HepG2 (cell line): Measurements from ENCODE around the gene ABCB9. TPM values are rescaled to one million over a fixed set of nuclear protein-coding genes. Genes with fewer than 3 reads are reported as not detected.
A peak's percentile ranks its signal among the peaks of the same experiment; 100 is the strongest.

ENCODE experiments used
- SALL1 ChIP-seq: sonication (generic); formaldehyde crosslinking; IDR thresholded peaks from 2 replicates; pipeline ENCODE4 v1.8.0; 2022; ENCODE audit warnings: mild to moderate bottlenecking, missing genetic modification reagents
- polyA plus RNA-seq, 8 experiments: library from polyadenylated mRNA; depleted of rRNA in 3 of 8; stranded (reverse) in 7 of 8; unstranded in 1 of 8; fragments of >200 nt; fragmentation: Illumina TruSeq in 4 of 8; extraction: Trizol in 4 of 8; gene quantifications; 2 replicates each; pipeline versions ENCODE4 v1.2.1 to v1.2.3, GENCODE V29; 2011 to 2016; ENCODE audit warnings: low read depth in 4 of 8, missing spikeins in 1 of 8, mixed read lengths in 1 of 8; ENCODE audit not compliant: insufficient read depth in 1 of 8
- total RNA-seq, 5 experiments: library from RNA; depleted of rRNA; stranded (reverse); fragments of >200 nt; fragmentation: Illumina TruSeq; extraction: Trizol; gene quantifications; 2 replicates each; pipeline ENCODE4 v1.2.3, GENCODE V29; 2016; ENCODE audit warnings: low read depth in 1 of 5
- TF ChIP-seq, protein P1 (sequence below): sonication (generic); formaldehyde crosslinking; IDR thresholded peaks from 2 replicates; pipeline ENCODE4 v1.5.1; 2020; ENCODE audit warnings: mild to moderate bottlenecking, missing genetic modification reagents, moderate library complexity
- TF ChIP-seq, protein P2 (sequence below): sonication (generic); formaldehyde crosslinking; IDR thresholded peaks from 2 replicates; pipeline ENCODE4 v1.8.0; 2022; ENCODE audit warnings: missing genetic modification reagents, mild to moderate bottlenecking, borderline replicate concordance

ABCB9 gene
- total and polyA plus RNA-seq, 2 of the 13 experiments (the other 11 are each of a cell fraction or from before 2014, with no cell fraction given), result 5.1 to 6.0 TPM

DNA sequence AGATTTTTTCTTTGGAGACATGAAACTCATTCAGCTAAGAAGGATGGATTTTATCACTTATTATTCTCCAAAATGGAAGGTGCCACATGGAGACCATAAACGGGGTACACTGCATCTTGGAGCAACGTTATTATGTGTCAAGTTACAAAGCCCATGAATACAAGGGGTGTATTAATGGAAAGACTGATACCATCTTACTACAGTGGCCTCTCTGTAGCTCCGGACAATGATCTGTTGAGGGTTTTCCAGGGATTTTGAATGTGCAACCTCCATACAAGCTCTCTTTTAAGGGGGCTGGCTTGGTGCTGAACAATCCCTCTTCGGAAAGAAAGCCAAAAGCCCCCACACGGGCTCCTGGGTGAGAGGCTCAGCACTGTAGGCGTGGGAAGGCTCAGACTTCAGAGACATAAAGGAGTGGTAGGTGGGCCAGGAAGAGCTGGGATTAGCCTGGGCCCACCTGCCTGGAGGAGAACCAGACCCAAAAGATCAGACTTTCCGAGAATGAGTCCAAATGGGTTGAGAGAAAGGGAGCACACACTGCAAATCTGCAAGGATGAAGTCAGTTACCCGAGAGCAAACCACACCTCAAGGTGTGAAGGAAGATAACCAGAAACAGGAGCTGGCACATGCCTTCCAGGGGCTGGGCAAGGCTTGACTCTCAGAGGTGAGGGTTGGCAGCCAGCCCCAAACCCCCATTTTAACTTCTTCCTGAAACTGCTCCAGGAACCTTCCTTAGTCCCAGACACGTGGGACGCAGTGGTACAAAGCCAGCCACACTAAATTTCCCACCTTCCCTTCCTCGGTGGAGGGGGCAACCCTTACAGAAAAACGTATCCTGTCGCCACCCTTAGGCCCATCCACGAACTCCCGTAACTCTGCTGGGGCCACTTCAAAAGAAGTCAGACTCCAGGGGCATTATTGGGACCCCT is 71.8 kb downstream of the ABCB9 start (continued):
- TF ChIP-seq, protein P1, sequence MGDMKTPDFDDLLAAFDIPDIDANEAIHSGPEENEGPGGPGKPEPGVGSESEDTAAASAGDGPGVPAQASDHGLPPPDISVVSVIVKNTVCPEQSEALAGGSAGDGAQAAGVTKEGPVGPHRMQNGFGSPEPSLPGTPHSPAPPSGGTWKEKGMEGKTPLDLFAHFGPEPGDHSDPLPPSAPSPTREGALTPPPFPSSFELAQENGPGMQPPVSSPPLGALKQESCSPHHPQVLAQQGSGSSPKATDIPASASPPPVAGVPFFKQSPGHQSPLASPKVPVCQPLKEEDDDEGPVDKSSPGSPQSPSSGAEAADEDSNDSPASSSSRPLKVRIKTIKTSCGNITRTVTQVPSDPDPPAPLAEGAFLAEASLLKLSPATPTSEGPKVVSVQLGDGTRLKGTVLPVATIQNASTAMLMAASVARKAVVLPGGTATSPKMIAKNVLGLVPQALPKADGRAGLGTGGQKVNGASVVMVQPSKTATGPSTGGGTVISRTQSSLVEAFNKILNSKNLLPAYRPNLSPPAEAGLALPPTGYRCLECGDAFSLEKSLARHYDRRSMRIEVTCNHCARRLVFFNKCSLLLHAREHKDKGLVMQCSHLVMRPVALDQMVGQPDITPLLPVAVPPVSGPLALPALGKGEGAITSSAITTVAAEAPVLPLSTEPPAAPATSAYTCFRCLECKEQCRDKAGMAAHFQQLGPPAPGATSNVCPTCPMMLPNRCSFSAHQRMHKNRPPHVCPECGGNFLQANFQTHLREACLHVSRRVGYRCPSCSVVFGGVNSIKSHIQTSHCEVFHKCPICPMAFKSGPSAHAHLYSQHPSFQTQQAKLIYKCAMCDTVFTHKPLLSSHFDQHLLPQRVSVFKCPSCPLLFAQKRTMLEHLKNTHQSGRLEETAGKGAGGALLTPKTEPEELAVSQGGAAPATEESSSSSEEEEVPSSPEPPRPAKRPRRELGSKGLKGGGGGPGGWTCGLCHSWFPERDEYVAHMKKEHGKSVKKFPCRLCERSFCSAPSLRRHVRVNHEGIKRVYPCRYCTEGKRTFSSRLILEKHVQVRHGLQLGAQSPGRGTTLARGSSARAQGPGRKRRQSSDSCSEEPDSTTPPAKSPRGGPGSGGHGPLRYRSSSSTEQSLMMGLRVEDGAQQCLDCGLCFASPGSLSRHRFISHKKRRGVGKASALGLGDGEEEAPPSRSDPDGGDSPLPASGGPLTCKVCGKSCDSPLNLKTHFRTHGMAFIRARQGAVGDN, result no peak
- 0 out of 2 replicates have a peak, but pooled peaks have one; percentile 20 for TF ChIP-seq SALL1 (CRISPR knock-in tag)
- TF ChIP-seq, protein P2, sequence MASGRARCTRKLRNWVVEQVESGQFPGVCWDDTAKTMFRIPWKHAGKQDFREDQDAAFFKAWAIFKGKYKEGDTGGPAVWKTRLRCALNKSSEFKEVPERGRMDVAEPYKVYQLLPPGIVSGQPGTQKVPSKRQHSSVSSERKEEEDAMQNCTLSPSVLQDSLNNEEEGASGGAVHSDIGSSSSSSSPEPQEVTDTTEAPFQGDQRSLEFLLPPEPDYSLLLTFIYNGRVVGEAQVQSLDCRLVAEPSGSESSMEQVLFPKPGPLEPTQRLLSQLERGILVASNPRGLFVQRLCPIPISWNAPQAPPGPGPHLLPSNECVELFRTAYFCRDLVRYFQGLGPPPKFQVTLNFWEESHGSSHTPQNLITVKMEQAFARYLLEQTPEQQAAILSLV (CRISPR knock-in tag), result 0 out of 2 replicates have a peak, but pooled peaks have one; percentile 31
